Breast epithelium (tissue), 4 donors: ENCODE data around the gene PHF21A. TPM values are rescaled to one million over a fixed set of nuclear protein-coding genes. Genes with fewer than 3 reads are reported as not detected.

Experiments
- DNase-seq, 2 donors: peaks; one replicate each; pipeline ENCODE4 v3.0.0-alpha.2; 2019; ENCODE audit warnings: low spot score in 2 of 2
- H3K27ac ChIP-seq, 2 donors: fragments of 200-600 bp; sonication (generic) in 1 of 2; one replicate each; pipeline ENCODE4 v1.5.1; 2016 to 2019; ENCODE audit warnings: mild to moderate bottlenecking in 1 of 2
- H3K27me3 ChIP-seq, 2 donors: fragments of 200-600 bp; sonication (generic) in 1 of 2; one replicate each; pipeline versions ENCODE4 v1.5.1 to v1.6.0; 2017 to 2019; ENCODE audit warnings: control low read depth in 1 of 2, mild to moderate bottlenecking in 1 of 2
- H3K36me3 ChIP-seq: fragments of 200-600 bp; one replicate; pipeline ENCODE4 v1.5.1; 2019
- H3K4me1 ChIP-seq, 2 donors: fragments of 200-600 bp; sonication (generic); one replicate each; pipeline ENCODE4 v1.5.1; 2016 to 2019; ENCODE audit warnings: control low read depth in 1 of 2
- H3K4me3 ChIP-seq, 3 donors: fragments of 200-600 bp; sonication (generic); 1 replicate in 2 of 3; 2 replicates in 1 of 3; pipeline ENCODE4 v1.5.1; 2016 to 2019; ENCODE audit warnings: mild to moderate bottlenecking in 3 of 3, moderate library complexity in 2 of 3
- H3K9me3 ChIP-seq, 2 donors: fragments of 200-600 bp; sonication (generic) in 1 of 2; one replicate each; pipeline ENCODE4 v1.5.1; 2016 to 2019; ENCODE audit warnings: control low read depth in 1 of 2
- CTCF ChIP-seq, 3 donors: fragments of 450-650 bp; IDR thresholded peaks; one replicate each; pipeline ENCODE4 v1.5.1; 2016 to 2017; ENCODE audit warnings: antibody characterized with exemption in 3 of 3, mild to moderate bottlenecking in 3 of 3, moderate library complexity in 3 of 3
- POLR2A ChIP-seq: fragments of 450-650 bp; IDR thresholded peaks from one replicate; pipeline ENCODE4 v1.6.1; 2016; ENCODE audit warnings: antibody characterized with exemption, mild to moderate bottlenecking, moderate library complexity
- POLR2AphosphoS5 ChIP-seq, 3 donors: sonication (generic); formaldehyde crosslinking; IDR thresholded peaks; one replicate each; pipeline ENCODE4 v1.6.1; 2017; ENCODE audit warnings: antibody characterized with exemption in 3 of 3
- intact Hi-C: fragments of 100-400 bp; cut with DNase I; formaldehyde crosslinking; loops from one replicate; pipeline ENCODE4 v1.15.1; 2023; ENCODE audit warnings: low total_unique reads
- total RNA-seq, 3 donors: library from RNA; depleted of rRNA; stranded (reverse); fragments of >200 nt; gene quantifications; one replicate each; pipeline ENCODE4 v1.1.0, GENCODE V29; 2016

PHF21A gene
- total RNA-seq, 3 donors from 2014 or later: 23.4 to 70.8 (median 42.7) TPM

GRCh38 chr11:45937916-45938315, 183.3 kb downstream of the PHF21A start:
- H3K36me3 ChIP-seq: no peaks in the 10 kb centered on the region

GRCh38 chr11:45936511-45937054, 184.7 kb downstream of the PHF21A start:
- H3K4me1 ChIP-seq: peaks cover 0 to 8% of the 10 kb centered on the region in 2 donors
- no peak overlapping the region for H3K4me3 ChIP-seq
- H3K27ac ChIP-seq: no peak overlapping the region
- no peak for DNase-seq
- no peak for TF ChIP-seq POLR2AphosphoS5 (IDR thresholded peaks at IDR 0.05)
- TF ChIP-seq POLR2A: no peak
- no peak for TF ChIP-seq CTCF (IDR thresholded peaks at IDR 0.05)
- intact Hi-C loops: no loop called here
- no peaks in the 10 kb centered on the region for H3K27me3 ChIP-seq
- H3K36me3 ChIP-seq: no peaks in the 10 kb centered on the region
- no peaks in the 10 kb centered on the region for H3K9me3 ChIP-seq

More at GRCh38 chr11:45937916-45938315, 183.3 kb downstream of the PHF21A start:
- Histone ChIP-seq H3K4me3 (no peak overlapping the region), H3K27ac (no peak overlapping the region), H3K9me3 (no peaks in the 10 kb centered on the region), H3K4me1 (peaks cover 0 to 8% of the 10 kb centered on the region in 2 donors), H3K27me3 (no peaks in the 10 kb centered on the region)
- no peak for DNase-seq
- intact Hi-C loops: no loop called here
- TF ChIP-seq POLR2AphosphoS5 (IDR thresholded peaks at IDR 0.05) (no peak), CTCF (IDR thresholded peaks at IDR 0.05) (no peak), POLR2A (no peak)

- no peaks in the 10 kb centered on the region for H3K9me3 ChIP-seq
- TF ChIP-seq POLR2AphosphoS5 (IDR thresholded peaks at IDR 0.05) (no peak), CTCF (IDR thresholded peaks at IDR 0.05) (no peak), POLR2A (no peak)
- no peak for DNase-seq
- intact Hi-C loops: no loop called here
- H3K36me3 ChIP-seq: no peaks in the 10 kb centered on the region
- H3K4me1 ChIP-seq: peaks cover 0 to 8% of the 10 kb centered on the region in 2 donors
- H3K27me3 ChIP-seq: no peaks in the 10 kb centered on the region
- H3K27ac ChIP-seq: peak overlapping the region in 1 of 2 donors; percentile 11
- H3K4me3 ChIP-seq: no peak overlapping the region
These were observed 185.7 kb downstream of the PHF21A start for GRCh38 chr11:45935349-45936064.

- DNase-seq: no peak
These were observed 186.5 kb downstream of the PHF21A start for GRCh38 chr11:45934580-45935318.

GRCh38 chr11:45933846-45934579, 187.2 kb downstream of the PHF21A start:
- TF ChIP-seq POLR2A (no peak), POLR2AphosphoS5 (IDR thresholded peaks at IDR 0.05) (no peak), CTCF (IDR thresholded peaks at IDR 0.05) (no peak)
- no peaks in the 10 kb centered on the region for H3K9me3 ChIP-seq
- H3K4me1 ChIP-seq: peaks cover 0 to 15% of the 10 kb centered on the region in 2 donors
- H3K27me3 ChIP-seq: no peaks in the 10 kb centered on the region
- peak overlapping the region; percentile 40 to 77 for H3K27ac ChIP-seq
- intact Hi-C loops: no loop called here
- peak overlapping the region in 2 of 3 donors; percentile 10 to 21 for H3K4me3 ChIP-seq
- DNase-seq: no peak
- H3K36me3 ChIP-seq: no peaks in the 10 kb centered on the region

More at GRCh38 chr11:45934580-45935318, 186.5 kb downstream of the PHF21A start:
- Histone ChIP-seq H3K36me3 (no peaks in the 10 kb centered on the region), H3K9me3 (no peaks in the 10 kb centered on the region), H3K4me1 (peaks cover 0 to 11% of the 10 kb centered on the region in 2 donors), H3K27ac (peak overlapping the region; percentile 11 to 77), H3K4me3 (no peak overlapping the region), H3K27me3 (no peaks in the 10 kb centered on the region)
- no peak for TF ChIP-seq POLR2AphosphoS5 (IDR thresholded peaks at IDR 0.05)
- intact Hi-C loops: no loop called here
